Osteoblast (primary cell): ENCODE measurements around the gene PP2D1. TPM values are rescaled to one million over a fixed set of nuclear protein-coding genes. Genes with fewer than 3 reads are reported as not detected.

Source experiments
- DNase-seq: peaks from one replicate; pipeline ENCODE4 v3.0.0; 2011; ENCODE audit warnings: low spot score, mixed read lengths; ENCODE audit not compliant: insufficient read length; ENCODE audit errors: missing footprints
- H2AFZ ChIP-seq: 2 replicates; pipeline ENCODE4 v1.6.0; 2011; ENCODE audit warnings: mild to moderate bottlenecking, low read length
- H3K27ac ChIP-seq: 2 replicates; pipeline ENCODE4 v1.5.1; 2011; ENCODE audit warnings: mild to moderate bottlenecking, low read depth, low read length, moderate library complexity
- H3K27me3 ChIP-seq: 2 replicates; pipeline ENCODE4 v1.6.0; 2012; ENCODE audit warnings: mild to moderate bottlenecking, control low read depth, inconsistent platforms, low read length, moderate library complexity; ENCODE audit not compliant: insufficient read depth
- H3K36me3 ChIP-seq: 2 replicates; pipeline ENCODE4 v1.5.1; 2011; ENCODE audit warnings: mild to moderate bottlenecking, low read length, control low read depth, moderate library complexity; ENCODE audit not compliant: insufficient read depth
- H3K4me1 ChIP-seq: 2 replicates; pipeline ENCODE4 v1.5.1; 2011; ENCODE audit warnings: mild to moderate bottlenecking, low read length, control low read depth, moderate library complexity; ENCODE audit not compliant: insufficient read depth
- H3K4me2 ChIP-seq: 2 replicates; pipeline ENCODE4 v1.6.0; 2011; ENCODE audit warnings: mild to moderate bottlenecking, low read length; ENCODE audit not compliant: insufficient read depth
- H3K4me3 ChIP-seq: fragments of 200-600 bp; sonication (generic); 3 replicates; pipeline ENCODE4 v1.5.1; 2012; ENCODE audit warnings: mild to moderate bottlenecking, low read length, inconsistent platforms; ENCODE audit not compliant: insufficient read depth
- H3K79me2 ChIP-seq: 2 replicates; pipeline ENCODE4 v1.6.0; 2012; ENCODE audit warnings: mild to moderate bottlenecking, low read length, control low read depth, inconsistent platforms; ENCODE audit not compliant: insufficient read depth
- H3K9me3 ChIP-seq: 2 replicates; pipeline ENCODE4 v1.5.1; 2011; ENCODE audit warnings: low read depth, low read length, control low read depth
- H4K20me1 ChIP-seq: 2 replicates; pipeline ENCODE4 v1.6.0; 2012; ENCODE audit warnings: mild to moderate bottlenecking, low read length, control low read depth; ENCODE audit not compliant: insufficient read depth
- total RNA-seq: library from RNA; depleted of rRNA; stranded (reverse); fragments of >200 nt; gene quantifications from 2 replicates; pipeline ENCODE4 v1.2.3, GENCODE V29; 2012
- TF ChIP-seq, protein P1 (sequence below): IDR thresholded peaks from 2 replicates; pipeline ENCODE4 v1.5.1; 2011; ENCODE audit warnings: mild to moderate bottlenecking, low read depth, low read length, moderate library complexity; ENCODE audit errors: extremely low read depth

PP2D1 gene
- total RNA-seq, 1 donor, result not detected

DNA sequence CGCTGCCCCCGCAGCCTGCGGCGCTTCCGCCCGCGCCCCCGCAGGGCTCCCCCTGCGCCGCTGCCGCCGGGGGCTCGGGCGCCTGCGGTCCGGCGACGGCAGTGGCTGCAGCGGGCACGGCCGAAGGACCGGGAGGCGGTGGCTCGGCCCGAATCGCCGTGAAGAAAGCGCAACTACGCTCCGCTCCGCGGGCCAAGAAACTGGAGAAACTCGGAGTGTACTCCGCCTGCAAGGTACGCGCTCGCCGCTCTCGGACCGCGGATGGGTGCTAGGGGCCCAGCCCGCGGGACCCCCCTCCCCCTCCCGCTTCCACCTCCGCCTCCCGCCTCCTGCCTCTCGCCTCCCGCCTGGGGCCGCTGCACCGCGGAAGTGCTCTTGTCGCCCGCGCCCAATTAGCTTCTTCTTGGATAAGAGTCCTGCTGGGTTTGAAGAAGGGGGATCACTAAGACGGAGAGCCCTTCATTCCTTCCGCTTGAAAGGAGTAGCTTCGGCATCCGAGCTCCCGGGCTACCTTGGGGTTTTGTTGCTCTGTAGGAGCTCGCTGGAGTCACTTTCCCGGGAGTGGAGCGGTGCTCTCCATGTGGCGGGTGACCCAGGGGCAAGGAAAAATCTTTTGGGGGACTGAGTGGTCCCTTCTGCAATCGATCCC lies 28.6 kb upstream of the PP2D1 start:
- Histone ChIP-seq H2AFZ (peak overlapping the region; percentile 77), H3K4me2 (peak overlapping the region; percentile 97), H3K27me3 (no peaks in the 10 kb centered on the region), H3K9me3 (no peaks in the 10 kb centered on the region), H3K4me3 (peak overlapping the region; percentile 84), H3K36me3 (no peaks in the 10 kb centered on the region), H3K79me2 (peaks cover 3% of the 10 kb centered on the region), H3K27ac (no peak overlapping the region), H3K4me1 (peaks cover 16% of the 10 kb centered on the region), H4K20me1 (no peaks in the 10 kb centered on the region)
- TF ChIP-seq, protein P1, sequence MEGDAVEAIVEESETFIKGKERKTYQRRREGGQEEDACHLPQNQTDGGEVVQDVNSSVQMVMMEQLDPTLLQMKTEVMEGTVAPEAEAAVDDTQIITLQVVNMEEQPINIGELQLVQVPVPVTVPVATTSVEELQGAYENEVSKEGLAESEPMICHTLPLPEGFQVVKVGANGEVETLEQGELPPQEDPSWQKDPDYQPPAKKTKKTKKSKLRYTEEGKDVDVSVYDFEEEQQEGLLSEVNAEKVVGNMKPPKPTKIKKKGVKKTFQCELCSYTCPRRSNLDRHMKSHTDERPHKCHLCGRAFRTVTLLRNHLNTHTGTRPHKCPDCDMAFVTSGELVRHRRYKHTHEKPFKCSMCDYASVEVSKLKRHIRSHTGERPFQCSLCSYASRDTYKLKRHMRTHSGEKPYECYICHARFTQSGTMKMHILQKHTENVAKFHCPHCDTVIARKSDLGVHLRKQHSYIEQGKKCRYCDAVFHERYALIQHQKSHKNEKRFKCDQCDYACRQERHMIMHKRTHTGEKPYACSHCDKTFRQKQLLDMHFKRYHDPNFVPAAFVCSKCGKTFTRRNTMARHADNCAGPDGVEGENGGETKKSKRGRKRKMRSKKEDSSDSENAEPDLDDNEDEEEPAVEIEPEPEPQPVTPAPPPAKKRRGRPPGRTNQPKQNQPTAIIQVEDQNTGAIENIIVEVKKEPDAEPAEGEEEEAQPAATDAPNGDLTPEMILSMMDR, result no peak
- DNase-seq, result peak; percentile 96

DNA sequence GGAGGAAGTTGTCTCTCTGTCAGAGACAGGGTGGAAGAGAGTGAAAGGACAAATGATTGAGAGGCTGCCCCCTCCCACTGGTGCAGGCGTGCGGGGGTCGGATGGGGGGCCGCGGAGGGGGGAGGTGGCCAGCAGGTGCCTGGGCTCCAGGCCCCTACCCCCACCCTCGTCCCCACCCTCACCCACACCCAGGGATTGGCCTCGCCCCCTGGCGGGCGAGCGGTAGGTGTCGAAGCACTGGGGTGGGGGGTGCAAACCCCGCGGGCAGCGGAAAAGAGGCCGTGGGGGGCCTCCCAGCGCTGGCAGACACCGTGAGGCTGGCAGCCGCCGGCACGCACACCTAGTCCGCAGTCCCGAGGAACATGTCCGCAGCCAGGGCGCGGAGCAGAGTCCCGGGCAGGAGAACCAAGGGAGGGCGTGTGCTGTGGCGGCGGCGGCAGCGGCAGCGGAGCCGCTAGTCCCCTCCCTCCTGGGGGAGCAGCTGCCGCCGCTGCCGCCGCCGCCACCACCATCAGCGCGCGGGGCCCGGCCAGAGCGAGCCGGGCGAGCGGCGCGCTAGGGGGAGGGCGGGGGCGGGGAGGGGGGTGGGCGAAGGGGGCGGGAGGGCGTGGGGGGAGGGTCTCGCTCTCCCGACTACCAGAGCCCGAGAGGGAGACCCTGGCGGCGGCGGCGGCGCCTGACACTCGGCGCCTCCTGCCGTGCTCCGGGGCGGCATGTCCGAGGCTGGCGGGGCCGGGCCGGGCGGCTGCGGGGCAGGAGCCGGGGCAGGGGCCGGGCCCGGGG lies 27.9 kb upstream of the PP2D1 start, which contains the start of gene KAT2B:
Gene KAT2B, plus strand, starts transcription at position 682 of the 783 bp plus-strand sequence. Its CDS starts 32 bp downstream, at position 714.
- Histone ChIP-seq H3K9me3 (no peaks in the 10 kb centered on the region), H3K27me3 (no peaks in the 10 kb centered on the region), H3K4me1 (peaks cover 16% of the 10 kb centered on the region), H3K79me2 (peaks cover 3% of the 10 kb centered on the region), H3K4me2 (peak within 1 kb of the TSS; percentile 97), H3K36me3 (no peaks in the 10 kb centered on the region), H3K27ac (no peak within 1 kb of the TSS), H2AFZ (peak within 1 kb of the TSS; percentile 86), H3K4me3 (peak within 1 kb of the TSS; percentile 84), H4K20me1 (no peaks in the 10 kb centered on the region)
- peak; percentile 95 for DNase-seq
- TF ChIP-seq, protein P1, result peak; percentile 30

DNA sequence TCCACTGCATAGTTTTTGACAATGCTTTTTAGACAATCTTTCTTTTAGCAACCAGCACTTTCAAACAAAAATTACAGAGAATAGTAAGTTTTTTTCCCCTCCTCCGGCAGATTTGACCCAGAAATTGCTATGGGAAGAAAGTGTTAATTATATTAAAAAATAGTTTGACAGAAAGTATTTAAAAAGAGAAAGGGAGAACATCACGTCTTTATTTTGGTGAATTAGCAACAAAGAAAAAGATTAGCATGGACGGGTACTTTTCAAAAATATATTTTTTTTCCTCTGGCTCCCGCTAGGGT lies 27.4 kb upstream of the PP2D1 start:
- Histone ChIP-seq H3K4me2 (peak overlapping the region; percentile 82), H3K36me3 (no peaks in the 10 kb centered on the region), H4K20me1 (no peaks in the 10 kb centered on the region), H3K4me1 (peaks cover 16% of the 10 kb centered on the region), H3K27me3 (no peaks in the 10 kb centered on the region), H3K9me3 (no peaks in the 10 kb centered on the region), H3K27ac (no peak overlapping the region), H3K4me3 (peak overlapping the region; percentile 80), H3K79me2 (peaks cover under 1% of the 10 kb centered on the region), H2AFZ (peak overlapping the region; percentile 65)
- TF ChIP-seq, protein P1, result no peak
- no peak for DNase-seq
